HG03575 (cell line): ENCODE data around the gene C19orf47.

ENCODE experiments used
- ATAC-seq: cut with Tn5 transposase; IDR thresholded peaks from one replicate; pipeline ENCODE4 v1.9.1; 2021; ENCODE audit not compliant: unreplicated experiment, insufficient number of reproducible peaks, low FRiP score; ENCODE audit errors: extremely low read depth

Gene C19orf47

GRCh38 chr19:40322951-40323615 is 25.1 kb downstream of the C19orf47 start:
- ATAC-seq = no peak

- ATAC-seq = no peak
Measured at GRCh38 chr19:40322271-40322610, 26.0 kb downstream of the C19orf47 start.

GRCh38 chr19:40321566-40322270 is 26.5 kb downstream of the C19orf47 start:
- ATAC-seq = no peak

- no peak for ATAC-seq
Measured at GRCh38 chr19:40321076-40321475, 27.1 kb downstream of the C19orf47 start.

- no peak for ATAC-seq
Measured at GRCh38 chr19:40320558-40320935, 27.6 kb downstream of the C19orf47 start.

- no peak for ATAC-seq
Measured at GRCh38 chr19:40317338-40317737, 30.9 kb downstream of the C19orf47 start.

GRCh38 chr19:40315812-40316470 is 32.3 kb downstream of the C19orf47 start:
- ATAC-seq = no peak

DNA sequence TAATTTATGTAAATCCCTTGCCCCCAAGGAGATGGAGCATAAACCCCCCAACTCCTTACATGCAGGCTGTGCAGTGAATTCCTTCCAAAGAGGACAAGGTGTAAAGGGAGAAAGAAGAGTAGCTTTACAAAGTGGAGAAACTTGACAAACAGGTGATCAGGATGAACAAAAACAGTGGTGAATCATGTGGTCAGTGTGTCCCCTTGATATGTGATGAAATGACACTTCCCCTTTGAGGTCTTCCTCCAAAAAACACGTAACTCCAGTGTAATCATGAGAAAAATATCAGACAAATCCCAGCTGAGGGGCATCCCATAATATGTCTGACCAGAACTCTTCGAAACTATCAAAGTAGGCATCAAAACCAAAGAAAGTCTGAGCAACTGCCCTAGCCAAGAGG is 33.5 kb downstream of the C19orf47 start:
- no peak for ATAC-seq

DNA sequence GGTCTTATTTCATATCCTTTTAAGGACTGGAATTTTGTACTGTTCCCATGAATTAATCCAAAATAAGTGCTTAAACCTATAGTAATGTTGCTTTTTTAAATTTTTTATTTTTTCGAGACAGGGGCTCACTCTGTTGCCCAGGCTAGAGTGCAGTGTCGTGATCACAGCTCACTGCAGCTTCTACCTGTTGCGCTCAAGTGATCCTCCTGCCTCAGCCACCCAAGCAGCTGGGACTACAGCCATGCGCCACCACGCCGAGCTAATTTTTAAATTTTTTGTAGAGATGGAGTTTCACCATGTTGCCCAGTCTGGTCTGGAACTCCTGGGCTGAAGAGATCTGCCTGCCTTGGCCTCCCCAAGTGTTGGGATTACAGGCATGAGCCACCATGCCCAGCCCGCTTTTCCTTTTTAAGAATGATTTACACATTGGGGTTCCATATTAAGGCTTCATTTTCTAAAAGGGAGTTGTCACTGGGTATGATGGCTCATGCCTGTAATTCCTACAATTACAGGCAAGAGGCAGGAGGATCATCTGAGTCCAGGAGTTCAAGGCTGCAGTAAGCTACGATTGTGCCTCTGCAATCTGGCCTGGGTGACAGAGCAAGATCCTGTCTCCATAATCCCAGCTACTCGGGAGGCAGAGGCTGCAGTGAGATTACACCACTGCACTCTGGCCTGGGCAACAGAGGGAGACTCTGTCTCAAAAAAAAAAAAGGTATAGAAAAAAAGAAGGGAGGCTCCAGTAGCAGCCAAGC is 34.8 kb downstream of the C19orf47 start:
- no peak for ATAC-seq

DNA sequence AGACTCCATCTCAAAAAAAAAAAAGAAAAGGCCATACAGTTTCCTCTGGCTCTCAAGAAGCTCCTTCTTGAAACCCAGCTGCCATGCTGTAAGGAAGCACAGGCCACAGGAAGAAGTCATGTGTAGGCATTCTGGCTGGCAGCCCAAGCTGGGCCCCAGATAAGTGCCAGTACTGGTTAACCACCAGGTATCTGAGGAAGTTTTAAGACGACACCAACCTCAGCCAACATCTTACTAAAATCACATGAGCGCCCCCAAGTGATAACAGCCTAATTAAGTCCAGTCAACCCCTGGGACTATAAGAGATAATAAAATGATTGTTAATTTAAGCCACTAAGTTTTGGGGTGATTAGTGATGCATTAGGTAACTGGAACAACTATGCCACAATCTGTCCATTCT is 35.7 kb downstream of the C19orf47 start:
- no peak for ATAC-seq

GRCh38 chr19:40309666-40310065 is 38.5 kb downstream of the C19orf47 start:
- no peak for ATAC-seq

GRCh38 chr19:40305403-40305802 is 42.8 kb downstream of the C19orf47 start:
- ATAC-seq = no peak

DNA sequence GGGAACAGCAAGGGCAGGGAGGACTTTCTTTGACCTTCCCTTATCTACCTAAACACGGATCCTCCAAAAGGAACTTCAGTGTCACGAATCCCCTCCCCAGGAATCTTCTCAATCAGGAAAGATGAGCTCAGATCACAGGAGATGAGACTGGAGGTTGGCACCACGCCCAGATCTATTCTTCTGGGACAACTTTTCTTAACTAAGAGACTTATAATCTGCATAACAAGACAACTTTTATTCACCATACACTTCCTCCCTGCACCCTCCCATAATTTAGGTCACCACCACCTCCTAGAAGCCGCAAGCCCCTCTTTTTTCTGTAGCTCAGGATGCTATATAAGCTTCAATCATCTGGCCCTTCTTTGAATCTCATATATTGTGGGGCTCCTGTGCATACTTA is 43.9 kb downstream of the C19orf47 start:
- no peak for ATAC-seq

- no peak for ATAC-seq
Measured at GRCh38 chr19:40303765-40304164, 44.4 kb downstream of the C19orf47 start.

DNA sequence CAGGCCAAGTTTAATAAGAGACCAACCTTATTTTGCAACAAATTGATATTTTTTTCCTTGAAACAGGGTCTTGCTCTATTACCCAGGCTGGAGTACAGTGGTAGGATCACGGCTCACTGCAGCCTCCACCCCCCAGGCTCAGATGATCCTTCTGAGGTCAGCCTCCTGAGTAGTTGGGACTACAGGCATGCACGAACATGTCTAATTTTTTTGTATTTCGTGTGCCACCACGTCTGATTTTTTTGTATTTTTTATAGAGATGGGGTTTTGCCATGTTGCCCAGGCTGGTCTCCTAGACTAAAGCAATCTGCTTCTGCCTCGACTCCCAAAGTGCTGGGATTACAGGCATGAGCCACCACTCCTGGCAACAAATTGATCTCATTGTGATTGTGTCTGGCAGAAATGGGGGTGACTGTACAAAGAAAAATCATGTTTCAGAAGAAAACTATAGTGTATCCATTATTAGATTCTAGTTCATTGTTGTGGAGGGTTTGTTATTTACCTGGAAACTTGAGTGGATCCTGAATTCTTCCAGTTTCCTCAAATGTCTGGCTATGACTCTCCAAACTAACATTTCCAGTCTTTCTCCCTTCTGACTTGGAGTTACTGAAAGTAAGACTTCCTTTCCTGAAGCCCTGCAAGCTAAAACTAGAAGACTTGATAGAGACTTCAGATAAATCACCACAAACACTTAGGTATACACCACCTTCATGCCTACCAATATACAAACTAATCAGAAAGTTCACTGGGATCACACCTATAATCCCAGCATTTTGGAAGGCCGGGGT is 45.8 kb downstream of the C19orf47 start:
- no peak for ATAC-seq

DNA sequence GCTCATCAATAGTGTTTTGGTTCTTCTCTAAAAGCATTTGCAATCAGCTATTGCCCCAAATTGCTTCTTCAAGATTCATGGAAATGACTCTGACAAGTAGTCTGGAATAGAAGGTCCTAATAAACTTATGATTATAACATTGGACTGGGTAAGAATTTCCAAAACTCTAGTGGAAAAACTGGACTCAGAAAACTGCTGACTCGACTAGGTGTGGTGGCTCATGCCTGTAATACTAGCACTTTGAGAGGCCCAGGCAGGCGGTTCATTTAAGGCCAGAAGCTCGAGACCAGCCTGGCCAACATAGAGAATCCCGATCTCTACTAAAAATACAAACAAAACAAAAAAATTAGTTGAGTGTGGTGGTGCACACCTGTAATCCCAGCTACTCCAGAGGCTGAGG is 47.5 kb downstream of the C19orf47 start:
- ATAC-seq = no peak

DNA sequence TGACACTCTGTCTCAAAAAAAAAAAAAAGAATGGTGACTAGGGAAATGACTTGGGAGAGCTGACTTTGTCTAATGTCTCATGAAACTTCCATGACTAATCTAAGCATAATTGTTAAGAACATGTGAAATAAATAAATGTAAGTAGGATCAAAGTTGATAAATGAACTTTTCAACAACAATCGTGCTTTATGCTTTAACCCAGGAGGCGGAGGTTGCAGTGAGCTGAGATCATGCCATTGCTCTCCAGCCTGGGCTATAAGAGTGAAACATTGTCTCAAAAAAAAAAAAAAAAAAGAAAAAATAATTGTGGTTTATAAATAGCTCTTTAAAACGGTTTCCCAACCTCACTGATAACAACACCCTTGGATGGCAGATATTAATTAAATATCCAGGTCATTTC is 50.2 kb downstream of the C19orf47 start:
- no peak for ATAC-seq

DNA sequence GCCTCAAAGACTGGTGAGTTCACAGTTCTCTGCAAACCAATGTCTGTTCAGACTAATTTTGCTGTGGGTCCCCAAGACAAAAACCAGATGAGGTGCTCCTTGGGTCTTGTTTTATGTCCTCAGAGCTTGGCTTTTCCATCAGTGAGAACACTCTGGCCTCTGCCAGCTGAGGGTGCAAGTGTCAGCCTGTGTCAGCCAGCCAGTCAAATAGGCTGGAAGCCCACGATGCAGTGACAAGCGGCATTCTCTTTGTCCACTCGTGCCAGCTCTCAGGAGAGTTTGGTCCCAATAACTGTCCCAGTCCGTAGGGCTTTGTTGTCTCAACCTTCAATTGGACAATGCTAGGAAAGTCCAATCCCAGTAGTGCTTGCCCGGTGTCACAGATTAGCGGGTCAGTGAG is 53.6 kb downstream of the C19orf47 start:
- no peak for ATAC-seq

- no peak for ATAC-seq
Measured at GRCh38 chr19:40286971-40287421, 61.2 kb downstream of the C19orf47 start.
